CD14-positive monocyte (primary cell): ENCODE measurements around the gene NPR1. TPM values are rescaled to one million over a fixed set of nuclear protein-coding genes. Genes with fewer than 3 reads are reported as not detected.
"Not testable (repeated sequence)": the region's sequence is repeated elsewhere in the genome, so short reads cannot be mapped to it uniquely, and the experiment has no call there.

Source experiments
- DNase-seq, 3 donors: peaks; one replicate each; pipeline ENCODE4 v3.0.0-alpha.2; 2011 to 2022
- H2AFZ ChIP-seq: 2 replicates; pipeline ENCODE4 v1.6.0; 2012; ENCODE audit warnings: mild to moderate bottlenecking, low read depth, low read length, inconsistent platforms; ENCODE audit not compliant: insufficient read depth, poor library complexity, severe bottlenecking
- H3K27ac ChIP-seq, 2 donors: 1 replicate in 1 of 2; 2 replicates in 1 of 2; pipeline ENCODE4 v1.5.1; 2012 to 2013; ENCODE audit warnings: low read length in 2 of 2, control low read depth in 1 of 2, inconsistent platforms in 1 of 2, low read depth in 1 of 2, mild to moderate bottlenecking in 1 of 2
- H3K27me3 ChIP-seq, 2 donors: one replicate each; pipeline versions ENCODE4 v1.6.0 to v1.6.1; 2011 to 2013; ENCODE audit warnings: low read length in 2 of 2; ENCODE audit not compliant: control insufficient read depth in 2 of 2, insufficient read depth in 2 of 2
- H3K36me3 ChIP-seq, 2 donors: replicated peaks in 1 of 2; 1 replicate in 1 of 2; 2 replicates in 1 of 2; pipeline versions ENCODE4 v1.5.1 to v1.6.1; 2012 to 2013; ENCODE audit warnings: low read length in 2 of 2, control low read depth in 1 of 2, inconsistent platforms in 1 of 2, mild to moderate bottlenecking in 1 of 2; ENCODE audit not compliant: insufficient read depth in 2 of 2, control insufficient read depth in 1 of 2
- H3K4me1 ChIP-seq, 2 donors: 1 replicate in 1 of 2; 2 replicates in 1 of 2; pipeline versions ENCODE4 v1.5.1 to v1.6.1; 2012 to 2013; ENCODE audit warnings: low read length in 2 of 2, control low read depth in 1 of 2, inconsistent platforms in 1 of 2, mild to moderate bottlenecking in 1 of 2, moderate library complexity in 1 of 2; ENCODE audit not compliant: insufficient read depth in 2 of 2, control insufficient read depth in 1 of 2
- H3K4me2 ChIP-seq: replicated peaks from 2 replicates; pipeline ENCODE3; 2012; ENCODE audit warnings: low read length, moderate library complexity, mild to moderate bottlenecking; ENCODE audit not compliant: poor library complexity, severe bottlenecking; ENCODE audit errors: extremely low read depth
- H3K4me3 ChIP-seq, 3 experiments: fragments of 200-600 bp in 1 of 3; sonication (generic) in 1 of 3; replicated peaks in 1 of 3; 1 replicate in 2 of 3; 2 replicates in 1 of 3; pipeline ENCODE4 v1.5.1; 2011 to 2013; ENCODE audit warnings: low read length in 3 of 3, mild to moderate bottlenecking in 3 of 3, control low read depth in 2 of 3, low read depth in 2 of 3, inconsistent platforms in 1 of 3, moderate library complexity in 1 of 3
- H3K79me2 ChIP-seq: 2 replicates; pipeline ENCODE4 v1.6.0; 2012; ENCODE audit warnings: mild to moderate bottlenecking, control low read depth, inconsistent platforms, low read length, moderate library complexity; ENCODE audit not compliant: insufficient read depth
- H3K9ac ChIP-seq: 2 replicates; pipeline ENCODE4 v1.6.0; 2017; ENCODE audit warnings: low read length, mild to moderate bottlenecking; ENCODE audit not compliant: insufficient read depth, poor library complexity, severe bottlenecking
- H3K9me3 ChIP-seq, 2 donors: replicated peaks in 1 of 2; 1 replicate in 1 of 2; 2 replicates in 1 of 2; pipeline versions ENCODE4 v1.5.1 to v1.6.1; 2012 to 2013; ENCODE audit warnings: low read length in 2 of 2, control low read depth in 1 of 2; ENCODE audit not compliant: control insufficient read depth in 1 of 2, insufficient read depth in 1 of 2
- H4K20me1 ChIP-seq: 2 replicates; pipeline ENCODE4 v1.6.0; 2012; ENCODE audit warnings: mild to moderate bottlenecking, low read length, control low read depth, moderate library complexity; ENCODE audit not compliant: insufficient read depth
- H3K27ac Mint-ChIP-seq, 7 donors: one replicate each; pipeline ENCODE4 v1.8.0; 2020; ENCODE audit warnings: mild to moderate bottlenecking in 7 of 7, mixed read lengths in 7 of 7, moderate library complexity in 6 of 7, inconsistent platforms in 2 of 7
- H3K27me3 Mint-ChIP-seq, 3 donors: one replicate each; pipeline ENCODE4 v1.8.0; 2021 to 2022; ENCODE audit warnings: low read depth in 3 of 3, mild to moderate bottlenecking in 3 of 3, mixed read lengths in 3 of 3, moderate library complexity in 3 of 3, inconsistent platforms in 1 of 3
- H3K36me3 Mint-ChIP-seq, 2 donors: one replicate each; pipeline ENCODE4 v1.8.0; 2020; ENCODE audit warnings: mixed read lengths in 2 of 2, inconsistent platforms in 1 of 2, mild to moderate bottlenecking in 1 of 2
- H3K4me1 Mint-ChIP-seq: one replicate; pipeline ENCODE4 v1.8.0; 2020; ENCODE audit warnings: mild to moderate bottlenecking, mixed read lengths
- H3K4me3 Mint-ChIP-seq, 2 donors: one replicate each; pipeline ENCODE4 v1.8.0; 2020; ENCODE audit warnings: mild to moderate bottlenecking in 2 of 2, mixed read lengths in 2 of 2, moderate library complexity in 1 of 2
- H3K9me3 Mint-ChIP-seq, 7 donors: one replicate each; pipeline ENCODE4 v1.8.0; 2020 to 2022; ENCODE audit warnings: mixed read lengths in 7 of 7, mild to moderate bottlenecking in 6 of 7, moderate library complexity in 6 of 7, inconsistent platforms in 2 of 7
- CTCF ChIP-seq: fragments of 200-600 bp; IDR thresholded peaks from one replicate; pipeline ENCODE4 v1.8.0; 2022; ENCODE audit warnings: antibody characterized with exemption, mild to moderate bottlenecking
- WGBS: methylation state at CpG from one replicate; pipeline ENCODE4 v1.1.5; 2013; ENCODE audit warnings: missing lambda C conversion rate; ENCODE audit not compliant: insufficient coverage; 5-methylcytosine and 5-hydroxymethylcytosine counted together
- intact Hi-C, 2 donors: fragments of 100-400 bp; cut with micrococcal nuclease; formaldehyde crosslinking; loops; one replicate each; pipeline versions ENCODE4 v1.15.0 to v1.15.1; 2023
- polyA plus RNA-seq, 3 donors: library from polyadenylated mRNA; depleted of rRNA in 1 of 3; unstranded in 2 of 3; stranded (reverse) in 1 of 3; fragments of 300-500 nt in 2 of 3; fragments of >200 nt in 1 of 3; fragmentation: Illumina TruSeq in 2 of 3; gene quantifications; 1 replicate in 2 of 3; 2 replicates in 1 of 3; pipeline ENCODE4 v1.2.3, GENCODE V29; 2012 to 2021

Gene NPR1
- polyA plus RNA-seq, 3 donors, result not detected

- no peak overlapping the region for H3K4me3 Mint-ChIP-seq
- peaks cover 0 to 9% (median 0%) of the 10 kb centered on the region in 3 donors for H3K27me3 Mint-ChIP-seq
- Histone ChIP-seq H3K27me3 (peaks cover 0 to 4% of the 10 kb centered on the region in 2 donors), H3K9ac (no peak overlapping the region), H3K27ac (no peak overlapping the region), H3K36me3 (no peaks in the 10 kb centered on the region), H3K9me3 (no peaks in the 10 kb centered on the region), H3K4me3 (no peak overlapping the region), H3K4me1 (peaks cover 0 to 4% of the 10 kb centered on the region in 2 donors), H3K79me2 (no peaks in the 10 kb centered on the region), H2AFZ (no peak overlapping the region), H3K4me2 (no peak overlapping the region), H4K20me1 (no peaks in the 10 kb centered on the region)
- H3K36me3 Mint-ChIP-seq, result no peaks in the 10 kb centered on the region
- peaks cover 0 to 2% (median 0%) of the 10 kb centered on the region in 7 donors for H3K9me3 Mint-ChIP-seq
- peaks cover 4% of the 10 kb centered on the region for H3K4me1 Mint-ChIP-seq
- H3K27ac Mint-ChIP-seq, result no peak overlapping the region
- no peak for DNase-seq
- 79% methylated on average over 7 of the region's 7 CpGs for WGBS
- intact Hi-C loops, result no loop called here
- no peak for TF ChIP-seq CTCF
Measured at GRCh38 chr1:153711026-153711425, 32.5 kb downstream of the NPR1 start.

GRCh38 chr1:153716211-153716610 is 37.7 kb downstream of the NPR1 start:
- H3K9ac ChIP-seq, H3K4me2 ChIP-seq, H3K27ac ChIP-seq, H3K4me3 Mint-ChIP-seq, H3K36me3 ChIP-seq, H3K4me1 ChIP-seq, H3K36me3 Mint-ChIP-seq, H3K9me3 ChIP-seq, H3K27me3 ChIP-seq, H2AFZ ChIP-seq, intact Hi-C loops, H3K4me1 Mint-ChIP-seq, H4K20me1 ChIP-seq, DNase-seq, H3K4me3 ChIP-seq, H3K9me3 Mint-ChIP-seq, H3K79me2 ChIP-seq, H3K27ac Mint-ChIP-seq: not testable (repeated sequence)
- no CpG with 5 or more reads among the region's 5 CpGs for WGBS
- peaks cover 0 to 11% (median 2%) of the 10 kb centered on the region in 3 donors for H3K27me3 Mint-ChIP-seq
